ENCODE data around the gene DTNBP1.
"Not testable (repeated sequence)": the region's sequence is repeated elsewhere in the genome, so short reads cannot be mapped to it uniquely, and the experiment has no call there.

The DTNBP1 gene

GRCh38 chr6:15569035-15569995, 93.5 kb downstream of the DTNBP1 start:
- DNase-seq (ENCODE audit: extremely low spot score, insufficient read length, low read depth) (no peak), FAIRE-seq (no peak)

GRCh38 chr6:15562977-15563376, 99.9 kb downstream of the DTNBP1 start:
- FAIRE-seq, result no peak
- no peak for DNase-seq (ENCODE audit: extremely low spot score, insufficient read length, low read depth)

- DNase-seq (ENCODE audit: extremely low spot score, insufficient read length, low read depth) (no peak), FAIRE-seq (no peak)
These were observed 101.2 kb downstream of the DTNBP1 start for GRCh38 chr6:15561447-15562199.

- FAIRE-seq, result no peak
These were observed 102.1 kb downstream of the DTNBP1 start for GRCh38 chr6:15560713-15561112.

GRCh38 chr6:15557174-15557573, 105.7 kb downstream of the DTNBP1 start:
- DNase-seq (ENCODE audit: extremely low spot score, insufficient read length, low read depth) (no peak), FAIRE-seq (no peak)

More at GRCh38 chr6:15560713-15561112, 102.1 kb downstream of the DTNBP1 start:
- no peak for DNase-seq (ENCODE audit: extremely low spot score, insufficient read length, low read depth)

- DNase-seq (ENCODE audit: extremely low spot score, insufficient read length, low read depth), result no peak
- FAIRE-seq, result no peak
These were observed 106.1 kb downstream of the DTNBP1 start for GRCh38 chr6:15556711-15557110.

- DNase-seq (ENCODE audit: extremely low spot score, insufficient read length, low read depth), result no peak
- FAIRE-seq, result no peak
These were observed 107.5 kb downstream of the DTNBP1 start for GRCh38 chr6:15555101-15556038.

GRCh38 chr6:15554728-15555100, 108.1 kb downstream of the DTNBP1 start:
- FAIRE-seq (no peak), DNase-seq (ENCODE audit: extremely low spot score, insufficient read length, low read depth) (no peak)

- FAIRE-seq (no peak), DNase-seq (ENCODE audit: extremely low spot score, insufficient read length, low read depth) (no peak)
These were observed 109.0 kb downstream of the DTNBP1 start for GRCh38 chr6:15553736-15554294.

- no peak for DNase-seq (ENCODE audit: extremely low spot score, insufficient read length, low read depth)
- FAIRE-seq, result no peak
These were observed 109.8 kb downstream of the DTNBP1 start for GRCh38 chr6:15553031-15553430.

GRCh38 chr6:15551798-15552197, 111.0 kb downstream of the DTNBP1 start:
- no peak for DNase-seq (ENCODE audit: extremely low spot score, insufficient read length, low read depth)

GRCh38 chr6:15551262-15551661, 111.6 kb downstream of the DTNBP1 start:
- DNase-seq (ENCODE audit: extremely low spot score, insufficient read length, low read depth) (no peak), FAIRE-seq (no peak)

More at GRCh38 chr6:15551798-15552197, 111.0 kb downstream of the DTNBP1 start:
- no peak for FAIRE-seq

GRCh38 chr6:15550546-15551123, 112.2 kb downstream of the DTNBP1 start:
- DNase-seq (ENCODE audit: extremely low spot score, insufficient read length, low read depth) (no peak), FAIRE-seq (no peak)

GRCh38 chr6:15549371-15549770, 113.5 kb downstream of the DTNBP1 start:
- no peak for DNase-seq (ENCODE audit: extremely low spot score, insufficient read length, low read depth)
- FAIRE-seq, result no peak

GRCh38 chr6:15547400-15547799, 115.4 kb downstream of the DTNBP1 start:
- DNase-seq (ENCODE audit: extremely low spot score, insufficient read length, low read depth) (no peak), FAIRE-seq (no peak)

GRCh38 chr6:15546591-15546990, 116.2 kb downstream of the DTNBP1 start:
- FAIRE-seq (no peak), DNase-seq (ENCODE audit: extremely low spot score, insufficient read length, low read depth) (no peak)

GRCh38 chr6:15544321-15544900, 118.4 kb downstream of the DTNBP1 start:
- no peak for FAIRE-seq
- DNase-seq (ENCODE audit: extremely low spot score, insufficient read length, low read depth), result no peak

- not testable (repeated sequence) for DNase-seq (ENCODE audit: extremely low spot score, insufficient read length, low read depth); FAIRE-seq
These were observed 119.4 kb downstream of the DTNBP1 start for GRCh38 chr6:15543332-15543917.

All from GM18507 (cell line).